K562 (cell line): ENCODE measurements around the gene CYB5RL. TPM values are rescaled to one million over a fixed set of nuclear protein-coding genes. Genes with fewer than 3 reads are reported as not detected.

ENCODE experiments used
- ASH1L ChIP-seq: fragments of 450-650 bp; IDR thresholded peaks from 2 replicates; pipeline ENCODE4 v1.6.1; 2018; ENCODE audit warnings: borderline replicate concordance, mild to moderate bottlenecking, low read depth; ENCODE audit not compliant: partially characterized antibody
- CAMTA2 ChIP-seq: fragments of 250-450 bp; sonication (Bioruptor Pico); conservative IDR thresholded peaks from 2 replicates; pipeline ENCODE4 v1.5.1; 2022
- CREB3 ChIP-seq: fragments of 450-650 bp; conservative IDR thresholded peaks from 2 replicates; pipeline ENCODE4 v1.6.1; 2016; ENCODE audit warnings: missing genetic modification characterization, low read depth, mild to moderate bottlenecking, missing compliant biosample characterization, moderate library complexity
- ETV5 ChIP-seq: sonication (generic); formaldehyde crosslinking; IDR thresholded peaks from 2 replicates; pipeline ENCODE4 v1.4.0; 2020; ENCODE audit warnings: low read depth, mild to moderate bottlenecking, missing genetic modification reagents
- ETV6 ChIP-seq, 3 experiments: fragments of 150-350 bp in 1 of 3; sonication (generic) in 1 of 3; formaldehyde crosslinking in 1 of 3; IDR thresholded peaks; 2 replicates each; pipeline versions ENCODE4 v1.6.1 to v1.8.0; 2014 to 2022; ENCODE audit warnings: borderline replicate concordance in 2 of 3, low read depth in 2 of 3, antibody characterized with exemption in 1 of 3, low read length in 1 of 3, mild to moderate bottlenecking in 1 of 3, missing genetic modification reagents in 1 of 3
- HDAC2 ChIP-seq: fragments of 450-650 bp; IDR thresholded peaks from 2 replicates; pipeline ENCODE4 v1.6.1; 2016; ENCODE audit warnings: mild to moderate bottlenecking
- NFXL1 ChIP-seq: fragments of 450-650 bp; formaldehyde crosslinking; IDR thresholded peaks from 2 replicates; pipeline ENCODE4 v1.4.0; 2021; ENCODE audit warnings: mild to moderate bottlenecking
- NR2C2 ChIP-seq, 2 experiments: fragments of 200-800 bp in 1 of 2; sonication (Bioruptor generic) in 1 of 2; sonication (generic) in 1 of 2; formaldehyde crosslinking in 1 of 2; IDR thresholded peaks; 2 replicates each; pipeline versions ENCODE4 v1.6.1 to v1.8.0; 2016 to 2022; ENCODE audit warnings: mild to moderate bottlenecking in 1 of 2, missing compliant biosample characterization in 1 of 2, missing genetic modification characterization in 1 of 2, missing genetic modification reagents in 1 of 2
- TARDBP ChIP-seq: fragments of 450-650 bp; IDR thresholded peaks from 2 replicates; pipeline ENCODE4 v1.6.1; 2016
- TEAD4 ChIP-seq, 2 experiments: sonication (generic) in 1 of 2; formaldehyde crosslinking in 1 of 2; IDR thresholded peaks; 2 replicates each; pipeline versions ENCODE4 v1.6.1 to v1.8.0; 2012 to 2022; ENCODE audit warnings: borderline replicate concordance in 1 of 2, inconsistent platforms in 1 of 2, low read length in 1 of 2, mild to moderate bottlenecking in 1 of 2, missing genetic modification reagents in 1 of 2
- ZBTB17 ChIP-seq: fragments of 450-650 bp; formaldehyde crosslinking; IDR thresholded peaks from 2 replicates; pipeline ENCODE4 v1.4.0; 2020; ENCODE audit warnings: mild to moderate bottlenecking
- ZFP1 ChIP-seq: fragments of 450-650 bp; formaldehyde crosslinking; IDR thresholded peaks from 2 replicates; pipeline ENCODE4 v1.4.0; 2020; ENCODE audit warnings: mild to moderate bottlenecking, mixed read lengths
- ZKSCAN3 ChIP-seq: fragments of 250-450 bp; sonication (Bioruptor Pico); IDR thresholded peaks from 2 replicates; pipeline ENCODE4 v1.4.0; 2020
- ZNF133 ChIP-seq: fragments of 250-450 bp; sonication (Bioruptor Pico); IDR thresholded peaks from 2 replicates; pipeline ENCODE4 v1.4.0; 2020; ENCODE audit warnings: mild to moderate bottlenecking
- polyA plus RNA-seq, 8 experiments: library from polyadenylated mRNA; depleted of rRNA in 4 of 8; stranded (reverse) in 5 of 8; unstranded in 3 of 8; fragments of >200 nt; fragmentation: Nextera tagmentation in 2 of 8; fragmentation: Illumina TruSeq in 1 of 8; extraction: Ambion mirVana in 2 of 8; extraction: Trizol in 1 of 8; gene quantifications; 2 replicates each; pipeline versions ENCODE4 v1.2.1 to v1.2.3, GENCODE V29; 2011 to 2014; ENCODE audit warnings: inconsistent platforms in 1 of 8, missing spikeins in 1 of 8
- total RNA-seq, 7 experiments: library from RNA; depleted of rRNA in 6 of 7; stranded (reverse); fragments of >200 nt in 6 of 7; fragmentation: Illumina TruSeq in 2 of 7; extraction: Trizol in 2 of 7; gene quantifications; 2 replicates each; pipeline versions ENCODE4 v1.2.1 to v1.2.3, GENCODE V29; 2011 to 2021; ENCODE audit warnings: low replicate concordance in 1 of 7
- TF ChIP-seq, protein P1 (sequence below): IDR thresholded peaks from 2 replicates; pipeline ENCODE4 v1.6.1; 2012; ENCODE audit warnings: low read depth, low read length, improper control_type of control experiment, borderline replicate concordance

CYB5RL gene
- total and polyA plus RNA-seq, 9 of the 15 experiments (the other 6 are each of a cell fraction or from before 2014, with no cell fraction given) = 7.9 to 18.0 (median 11.2) TPM

DNA sequence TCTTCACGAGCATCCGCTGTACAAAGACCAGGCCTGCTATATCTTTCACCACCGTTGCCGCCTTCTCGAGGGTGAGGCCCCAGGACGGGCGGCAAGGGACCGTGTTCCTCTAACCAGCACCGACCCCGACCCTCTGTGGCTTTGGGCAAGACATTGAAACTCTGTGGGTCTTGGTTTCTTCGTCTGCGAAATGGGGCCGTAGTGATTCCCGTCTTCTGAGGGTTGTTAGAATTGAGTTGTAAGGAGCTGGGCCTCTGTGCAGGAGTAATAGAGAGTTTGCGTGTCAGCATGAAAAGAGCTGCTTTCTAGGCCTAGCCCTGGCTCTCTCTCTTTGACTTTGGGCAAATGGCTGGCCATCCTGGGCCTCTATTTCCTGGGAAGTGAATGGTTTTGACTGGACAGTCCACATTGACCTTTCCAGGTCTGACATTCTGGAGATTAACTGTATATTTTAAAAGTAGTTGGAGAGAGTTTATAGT, 728 bp upstream of the CYB5RL start (continued):
- TF ChIP-seq TEAD4 (IDR thresholded peaks at IDR 0.05; ENCODE audit: low read length) (no peak), TEAD4 (CRISPR knock-in tag; IDR thresholded peaks at IDR 0.05; ENCODE audit: borderline replicate concordance) (0 out of 2 replicates have a peak, but pooled peaks have one; percentile 69), ZFP1 (CRISPR knock-in tag) (no peak), NFXL1 (CRISPR knock-in tag) (no peak), ZBTB17 (no peak), ETV6 (IDR thresholded peaks at IDR 0.05; ENCODE audit: borderline replicate concordance in 1 of 2, low read depth in 2 of 2, low read length in 1 of 2) (no peak), ETV6 (CRISPR knock-in tag; IDR thresholded peaks at IDR 0.05; ENCODE audit: borderline replicate concordance) (no peak), NR2C2 (CRISPR knock-in tag; IDR thresholded peaks at IDR 0.05) (peak; percentile 84), NR2C2 (tag; IDR thresholded peaks at IDR 0.05) (peak; percentile 50; the same call in 1 of the 2 replicates), ZKSCAN3 (CRISPR knock-in tag) (no peak), CREB3 (tag) (0 out of 2 replicates have a peak, but pooled peaks have one; percentile 16), CAMTA2 (CRISPR knock-in tag) (no peak), ASH1L (no peak), HDAC2 (0 out of 2 replicates have a peak, but pooled peaks have one; percentile 12), TARDBP (no peak), ZNF133 (CRISPR knock-in tag) (no peak), ETV5 (CRISPR knock-in tag) (no peak)
- TF ChIP-seq, protein P1, sequence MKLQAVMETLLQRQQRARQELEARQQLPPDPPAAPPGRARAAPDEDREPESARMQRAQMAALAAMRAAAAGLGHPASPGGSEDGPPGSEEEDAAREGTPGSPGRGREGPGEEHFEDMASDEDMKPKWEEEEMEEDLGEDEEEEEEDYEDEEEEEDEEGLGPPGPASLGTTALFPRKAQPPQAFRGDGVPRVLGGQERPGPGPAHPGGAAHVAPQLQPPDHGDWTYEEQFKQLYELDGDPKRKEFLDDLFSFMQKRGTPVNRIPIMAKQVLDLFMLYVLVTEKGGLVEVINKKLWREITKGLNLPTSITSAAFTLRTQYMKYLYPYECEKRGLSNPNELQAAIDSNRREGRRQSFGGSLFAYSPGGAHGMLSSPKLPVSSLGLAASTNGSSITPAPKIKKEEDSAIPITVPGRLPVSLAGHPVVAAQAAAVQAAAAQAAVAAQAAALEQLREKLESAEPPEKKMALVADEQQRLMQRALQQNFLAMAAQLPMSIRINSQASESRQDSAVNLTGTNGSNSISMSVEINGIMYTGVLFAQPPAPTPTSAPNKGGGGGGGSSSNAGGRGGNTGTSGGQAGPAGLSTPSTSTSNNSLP = no peak
- TF ChIP-seq, all 486 proteins: peak for 18
